HG02885 (cell line): ENCODE results near the gene SMAD7.

Experiments
- ATAC-seq: cut with Tn5 transposase; IDR thresholded peaks from one replicate; pipeline ENCODE4 v1.9.1; 2021; ENCODE audit warnings: mild to moderate bottlenecking; ENCODE audit not compliant: unreplicated experiment, poor library complexity

SMAD7 gene

GRCh38 chr18:48962252-48962993 lies 11.7 kb upstream of the SMAD7 start:
- no peak for ATAC-seq

GRCh38 chr18:48961547-48961946 lies 10.8 kb upstream of the SMAD7 start:
- no peak for ATAC-seq

GRCh38 chr18:48959921-48960920 lies 9.5 kb upstream of the SMAD7 start:
- no peak for ATAC-seq

- ATAC-seq: no peak
Observed at GRCh38 chr18:48959551-48959920, 8.8 kb upstream of the SMAD7 start.

- no peak for ATAC-seq
Observed at GRCh38 chr18:48958951-48959350, 8.2 kb upstream of the SMAD7 start.

- ATAC-seq: no peak
Observed at GRCh38 chr18:48957616-48958015, 6.9 kb upstream of the SMAD7 start.

GRCh38 chr18:48957136-48957535 lies 6.4 kb upstream of the SMAD7 start:
- no peak for ATAC-seq

GRCh38 chr18:48956356-48956755 lies 5.6 kb upstream of the SMAD7 start:
- no peak for ATAC-seq

GRCh38 chr18:48955830-48956261 lies 5.1 kb upstream of the SMAD7 start:
- ATAC-seq: no peak

GRCh38 chr18:48954886-48955819 lies 4.4 kb upstream of the SMAD7 start:
- ATAC-seq: no peak

- no peak for ATAC-seq
Observed at GRCh38 chr18:48953104-48953706, 2.4 kb upstream of the SMAD7 start.

- ATAC-seq: peak; percentile 36
Observed at GRCh38 chr18:48952287-48953103, 1.7 kb upstream of the SMAD7 start.

GRCh38 chr18:48951448-48952286 lies 902 bp upstream of the SMAD7 start:
- ATAC-seq: peak; percentile 50

GRCh38 chr18:48949606-48950535 lies 894 bp downstream of the SMAD7 start:
- no peak for ATAC-seq

- no peak for ATAC-seq
Observed at GRCh38 chr18:48949050-48949605, 1.6 kb downstream of the SMAD7 start.

GRCh38 chr18:48948112-48949049 lies 2.4 kb downstream of the SMAD7 start:
- ATAC-seq: no peak
